Endothelial cell of umbilical vein (primary cell): ENCODE results near the gene GPR183. TPM values are rescaled to one million over a fixed set of nuclear protein-coding genes. Genes with fewer than 3 reads are reported as not detected.

Source experiments
- BruUV-seq: library from RNA; stranded (reverse); fragments of 400-500 nt; replicated peaks from 2 replicates; lab custom pipeline; 2021; lab: Mats Ljungman, UMichigan
- CTCF ChIA-PET: fragments of 300-600, 350-600 bp; sonication (Branson Sonifier 250); formaldehyde crosslinking; loops from one replicate; lab custom pipeline; 2021; ENCODE audit warnings: antibody characterized with exemption, inconsistent platforms; lab: Charles Lee
- POLR2A ChIA-PET: fragments of 300-600, 350-600 bp; sonication (Branson Sonifier 250); formaldehyde crosslinking; loops from one replicate; lab custom pipeline; 2021; ENCODE audit warnings: antibody characterized with exemption, inconsistent platforms; lab: Charles Lee
- DNase-seq: peaks from one replicate; pipeline ENCODE4 v3.0.0-alpha.2; 2011; ENCODE audit warnings: low read depth, low spot score
- FAIRE-seq: peaks from 2 replicates; lab custom pipeline; 2011; peaks lifted over from hg19 to GRCh38; lab: Jason Lieb, UNC
- H2AFZ ChIP-seq: 2 replicates; pipeline ENCODE4 v1.6.0; 2012; ENCODE audit warnings: low read depth, low read length, control low read depth, inconsistent platforms
- H3K27ac ChIP-seq: 2 replicates; pipeline ENCODE4 v1.5.1; 2011; ENCODE audit warnings: low read depth, mild to moderate bottlenecking, control low read depth, low read length, moderate library complexity; ENCODE audit not compliant: insufficient read depth
- H3K27me3 ChIP-seq, 2 experiments: 2 replicates each; pipeline versions ENCODE4 v1.6.0 to v1.6.1; 2011; ENCODE audit warnings: low read length in 2 of 2, mixed read lengths in 1 of 2; ENCODE audit not compliant: control insufficient read depth in 2 of 2, insufficient read depth in 2 of 2
- H3K36me3 ChIP-seq, 2 experiments: 2 replicates in 1 of 2; 3 replicates in 1 of 2; pipeline ENCODE4 v1.5.1; 2011; ENCODE audit warnings: low read length in 2 of 2, mild to moderate bottlenecking in 1 of 2, moderate library complexity in 1 of 2; ENCODE audit not compliant: control insufficient read depth in 2 of 2, insufficient read depth in 2 of 2; ENCODE audit errors: extremely low read depth in 1 of 2
- H3K4me1 ChIP-seq: 3 replicates; pipeline ENCODE4 v1.5.1; 2011; ENCODE audit warnings: mild to moderate bottlenecking, low read length; ENCODE audit not compliant: control insufficient read depth, insufficient read depth; ENCODE audit errors: extremely low read depth
- H3K4me2 ChIP-seq: 2 replicates; pipeline ENCODE4 v1.6.1; 2011; ENCODE audit warnings: low read length, control low read depth, mixed read lengths; ENCODE audit not compliant: insufficient read depth
- H3K4me3 ChIP-seq, 3 experiments: fragments of 200-600 bp in 1 of 3; sonication (generic), shearing (Covaris generic) in 1 of 3; replicated peaks in 1 of 3; 2 replicates each; pipeline ENCODE4 v1.5.1; 2011 to 2016; ENCODE audit warnings: control low read depth in 3 of 3, low read length in 3 of 3, mild to moderate bottlenecking in 2 of 3, inconsistent platforms in 1 of 3, low read depth in 1 of 3, moderate library complexity in 1 of 3; ENCODE audit not compliant: insufficient read depth in 1 of 3
- H3K79me2 ChIP-seq: 2 replicates; pipeline ENCODE4 v1.6.0; 2012; ENCODE audit warnings: low read length, inconsistent platforms; ENCODE audit not compliant: control insufficient read depth, insufficient read depth
- H3K9ac ChIP-seq: replicated peaks from 2 replicates; pipeline ENCODE3; 2011; ENCODE audit warnings: low read length, control low read depth; ENCODE audit not compliant: insufficient read depth; ENCODE audit errors: extremely low read depth
- H3K9me1 ChIP-seq: replicated peaks from 3 replicates; pipeline ENCODE4 v1.6.0; 2011; ENCODE audit warnings: mild to moderate bottlenecking, low read length; ENCODE audit not compliant: control insufficient read depth, insufficient read depth; ENCODE audit errors: extremely low read depth
- H3K9me3 ChIP-seq: replicated peaks from 2 replicates; pipeline ENCODE4 v1.5.1; 2012; ENCODE audit warnings: low read length, inconsistent platforms; ENCODE audit not compliant: control insufficient read depth, insufficient read depth
- H4K20me1 ChIP-seq: replicated peaks from 2 replicates; pipeline ENCODE3; 2011; ENCODE audit warnings: mild to moderate bottlenecking, low read length; ENCODE audit not compliant: control insufficient read depth, insufficient read depth; ENCODE audit errors: extremely low read depth
- CTCF ChIP-seq, 2 donors: IDR thresholded peaks; 1 replicate in 1 of 2; 2 replicates in 1 of 2; pipeline ENCODE4 v1.5.1; 2011; ENCODE audit warnings: low read length in 2 of 2, mild to moderate bottlenecking in 2 of 2, moderate library complexity in 2 of 2, control low read depth in 1 of 2, inconsistent platforms in 1 of 2, low read depth in 1 of 2; ENCODE audit not compliant: insufficient read depth in 1 of 2; ENCODE audit errors: extremely low read depth in 1 of 2
- EZH2 ChIP-seq: IDR thresholded peaks from 2 replicates; pipeline ENCODE4 v1.6.1; 2012; ENCODE audit warnings: borderline replicate concordance, low read depth, mild to moderate bottlenecking, moderate library complexity, low read length, inconsistent platforms; ENCODE audit not compliant: severe bottlenecking
- FOS ChIP-seq: IDR thresholded peaks from 2 replicates; pipeline ENCODE4 v1.6.1; 2011; ENCODE audit warnings: mild to moderate bottlenecking, low read length, moderate library complexity, borderline replicate concordance; ENCODE audit not compliant: insufficient read depth
- GATA2 ChIP-seq: IDR thresholded peaks from 2 replicates; pipeline ENCODE4 v1.7.0; 2011; ENCODE audit warnings: low read depth, mild to moderate bottlenecking, moderate library complexity, mixed read lengths, low read length; ENCODE audit not compliant: insufficient read length, insufficient read depth
- JUN ChIP-seq: IDR thresholded peaks from 2 replicates; pipeline ENCODE4 v1.6.1; 2011; ENCODE audit warnings: borderline replicate concordance, low read depth; ENCODE audit not compliant: insufficient read length, insufficient read depth
- MAX ChIP-seq: IDR thresholded peaks from 2 replicates; pipeline ENCODE4 v1.6.1; 2011; ENCODE audit not compliant: insufficient read depth, insufficient read length
- MYC ChIP-seq: IDR thresholded peaks from one replicate; pipeline ENCODE4 v1.6.1; 2011; ENCODE audit warnings: mild to moderate bottlenecking, low read depth, low read length
- POLR2A ChIP-seq: IDR thresholded peaks from 2 replicates; pipeline ENCODE4 v1.6.1; 2012; ENCODE audit warnings: low read depth, mild to moderate bottlenecking, control low read depth, low read length
- POLR2AphosphoS5 ChIP-seq: IDR thresholded peaks from 2 replicates; pipeline ENCODE4 v1.6.1; 2012; ENCODE audit warnings: low read depth, mild to moderate bottlenecking, control low read depth, low read length, moderate library complexity; ENCODE audit not compliant: insufficient read depth
- dilution Hi-C: fragments of 300-500 bp; cut with MboI; formaldehyde crosslinking; loops from one replicate; pipeline ENCODE4 v1.15.0; 2019; ENCODE audit warnings: low sequenced_read_pairs; ENCODE audit not compliant: extremely low pct_ligation_motif_present
- intact Hi-C: fragments of 100-400 bp; cut with micrococcal nuclease; formaldehyde crosslinking; loops from one replicate; pipeline ENCODE4 v1.10.0; 2022
- polyA plus RNA-seq, 4 experiments: library from polyadenylated mRNA; depleted of rRNA in 3 of 4; stranded (reverse) in 3 of 4; unstranded in 1 of 4; fragments of >200 nt; gene quantifications; 2 replicates each; pipeline versions ENCODE4 v1.2.1 to v1.2.3, GENCODE V29; 2011 to 2012; ENCODE audit warnings: missing spikeins in 1 of 4
- total RNA-seq: library from RNA; stranded (reverse); gene quantifications from 2 replicates; pipeline ENCODE4 v1.2.3, GENCODE V29; 2021

The GPR183 gene
- total and polyA plus RNA-seq, 2 donors (not counting 3 experiments of a cell fraction or from before 2014, with no cell fraction given) = 0.23 TPM; not detected in 1

GRCh38 chr13:99339230-99339721, 32.1 kb upstream of the GPR183 start:
- no peak overlapping the region for H3K9ac ChIP-seq
- ChIA-PET POLR2A (no interaction called here), CTCF (interaction anchor here (0.6 to 1.2 kb wide), 3 partner anchors 9 to 106 kb away, joined by 3 read pairs; no protein-coding TSS in a partner anchor)
- dilution Hi-C loops = no loop called here
- no peaks in the 10 kb centered on the region for H3K9me1 ChIP-seq
- no peaks in the 10 kb centered on the region for H3K9me3 ChIP-seq
- H3K27me3 ChIP-seq = no peaks in the 10 kb centered on the region
- no peak overlapping the region for H2AFZ ChIP-seq
- TF ChIP-seq FOS = no peak
- TF ChIP-seq POLR2A = no peak
- TF ChIP-seq CTCF (IDR thresholded peaks at IDR 0.05; ENCODE audit: extremely low read depth in 1 of 2, insufficient read depth in 1 of 2, low read depth in 1 of 2, low read length in 2 of 2) = no peak
- no peak for TF ChIP-seq MAX
- TF ChIP-seq GATA2 = no peak
- no peak for TF ChIP-seq EZH2
- no peak for TF ChIP-seq MYC
- TF ChIP-seq JUN = no peak
- no peak for TF ChIP-seq POLR2AphosphoS5
- no peaks in the 10 kb centered on the region for H3K4me1 ChIP-seq
- H3K36me3 ChIP-seq = peaks cover 0 to 12% of the 10 kb centered on the region in 2 experiments
- no peak overlapping the region for H3K27ac ChIP-seq
- no peak for FAIRE-seq
- no peak overlapping the region for H3K4me3 ChIP-seq
- H4K20me1 ChIP-seq = no peaks in the 10 kb centered on the region
- BruUV-seq = no TSS peak
- intact Hi-C loops = no loop called here
- no peak overlapping the region for H3K4me2 ChIP-seq
- H3K79me2 ChIP-seq = no peaks in the 10 kb centered on the region
- DNase-seq = no peak
